ENCODE results near the gene CIAO3.
A peak's percentile ranks its signal among the peaks of the same experiment; 100 is the strongest.

DNA sequence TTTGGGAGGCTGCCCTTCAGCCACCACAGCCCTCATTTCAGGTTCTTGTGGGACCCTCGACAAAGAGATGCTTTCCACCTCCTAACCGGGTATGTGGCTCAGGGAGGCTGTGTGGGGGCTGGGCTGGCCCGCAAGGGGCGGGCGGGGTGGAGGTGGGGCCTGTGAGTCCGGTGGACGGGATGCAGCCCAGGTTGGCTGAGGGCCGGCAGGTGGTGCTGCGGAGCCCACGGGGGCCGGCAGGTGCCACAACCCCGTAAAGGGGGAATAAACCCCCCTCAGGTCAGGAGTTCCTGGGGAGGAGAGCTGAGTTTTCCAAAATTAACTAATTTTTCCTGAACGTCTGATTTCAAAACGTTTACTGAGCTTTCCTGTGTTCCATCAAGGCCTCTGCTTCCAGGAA lies 4.9 kb upstream of the CIAO3 start:
- TF ChIP-seq, protein P1, sequence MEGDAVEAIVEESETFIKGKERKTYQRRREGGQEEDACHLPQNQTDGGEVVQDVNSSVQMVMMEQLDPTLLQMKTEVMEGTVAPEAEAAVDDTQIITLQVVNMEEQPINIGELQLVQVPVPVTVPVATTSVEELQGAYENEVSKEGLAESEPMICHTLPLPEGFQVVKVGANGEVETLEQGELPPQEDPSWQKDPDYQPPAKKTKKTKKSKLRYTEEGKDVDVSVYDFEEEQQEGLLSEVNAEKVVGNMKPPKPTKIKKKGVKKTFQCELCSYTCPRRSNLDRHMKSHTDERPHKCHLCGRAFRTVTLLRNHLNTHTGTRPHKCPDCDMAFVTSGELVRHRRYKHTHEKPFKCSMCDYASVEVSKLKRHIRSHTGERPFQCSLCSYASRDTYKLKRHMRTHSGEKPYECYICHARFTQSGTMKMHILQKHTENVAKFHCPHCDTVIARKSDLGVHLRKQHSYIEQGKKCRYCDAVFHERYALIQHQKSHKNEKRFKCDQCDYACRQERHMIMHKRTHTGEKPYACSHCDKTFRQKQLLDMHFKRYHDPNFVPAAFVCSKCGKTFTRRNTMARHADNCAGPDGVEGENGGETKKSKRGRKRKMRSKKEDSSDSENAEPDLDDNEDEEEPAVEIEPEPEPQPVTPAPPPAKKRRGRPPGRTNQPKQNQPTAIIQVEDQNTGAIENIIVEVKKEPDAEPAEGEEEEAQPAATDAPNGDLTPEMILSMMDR (IDR thresholded peaks at IDR 0.05; ENCODE audit: poor library complexity, severe bottlenecking) = peak; percentile 31
- TF ChIP-seq POLR2AphosphoS5 (IDR thresholded peaks at IDR 0.05) (no peak), TAF1 (IDR thresholded peaks at IDR 0.05; ENCODE audit: low read depth) (no peak), EZH2 (IDR thresholded peaks at IDR 0.05; ENCODE audit: borderline replicate concordance, insufficient read depth, low read length, poor library complexity, severe bottlenecking) (no peak)
- TF ChIP-seq, protein P2, sequence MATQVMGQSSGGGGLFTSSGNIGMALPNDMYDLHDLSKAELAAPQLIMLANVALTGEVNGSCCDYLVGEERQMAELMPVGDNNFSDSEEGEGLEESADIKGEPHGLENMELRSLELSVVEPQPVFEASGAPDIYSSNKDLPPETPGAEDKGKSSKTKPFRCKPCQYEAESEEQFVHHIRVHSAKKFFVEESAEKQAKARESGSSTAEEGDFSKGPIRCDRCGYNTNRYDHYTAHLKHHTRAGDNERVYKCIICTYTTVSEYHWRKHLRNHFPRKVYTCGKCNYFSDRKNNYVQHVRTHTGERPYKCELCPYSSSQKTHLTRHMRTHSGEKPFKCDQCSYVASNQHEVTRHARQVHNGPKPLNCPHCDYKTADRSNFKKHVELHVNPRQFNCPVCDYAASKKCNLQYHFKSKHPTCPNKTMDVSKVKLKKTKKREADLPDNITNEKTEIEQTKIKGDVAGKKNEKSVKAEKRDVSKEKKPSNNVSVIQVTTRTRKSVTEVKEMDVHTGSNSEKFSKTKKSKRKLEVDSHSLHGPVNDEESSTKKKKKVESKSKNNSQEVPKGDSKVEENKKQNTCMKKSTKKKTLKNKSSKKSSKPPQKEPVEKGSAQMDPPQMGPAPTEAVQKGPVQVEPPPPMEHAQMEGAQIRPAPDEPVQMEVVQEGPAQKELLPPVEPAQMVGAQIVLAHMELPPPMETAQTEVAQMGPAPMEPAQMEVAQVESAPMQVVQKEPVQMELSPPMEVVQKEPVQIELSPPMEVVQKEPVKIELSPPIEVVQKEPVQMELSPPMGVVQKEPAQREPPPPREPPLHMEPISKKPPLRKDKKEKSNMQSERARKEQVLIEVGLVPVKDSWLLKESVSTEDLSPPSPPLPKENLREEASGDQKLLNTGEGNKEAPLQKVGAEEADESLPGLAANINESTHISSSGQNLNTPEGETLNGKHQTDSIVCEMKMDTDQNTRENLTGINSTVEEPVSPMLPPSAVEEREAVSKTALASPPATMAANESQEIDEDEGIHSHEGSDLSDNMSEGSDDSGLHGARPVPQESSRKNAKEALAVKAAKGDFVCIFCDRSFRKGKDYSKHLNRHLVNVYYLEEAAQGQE (IDR thresholded peaks at IDR 0.05; ENCODE audit: borderline replicate concordance) = no peak
